ENCODE results near the gene TRAPPC3. TPM values are rescaled to one million over a fixed set of nuclear protein-coding genes. Genes with fewer than 3 reads are reported as not detected.

TRAPPC3 gene
- total and polyA plus RNA-seq, 2 experiments from 2014 or later: 45.6 to 55.9 TPM

GRCh38 chr1:36165145-36165544 lies 15.9 kb upstream of the TRAPPC3 start (continued):
- TF ChIP-seq, protein P1, sequence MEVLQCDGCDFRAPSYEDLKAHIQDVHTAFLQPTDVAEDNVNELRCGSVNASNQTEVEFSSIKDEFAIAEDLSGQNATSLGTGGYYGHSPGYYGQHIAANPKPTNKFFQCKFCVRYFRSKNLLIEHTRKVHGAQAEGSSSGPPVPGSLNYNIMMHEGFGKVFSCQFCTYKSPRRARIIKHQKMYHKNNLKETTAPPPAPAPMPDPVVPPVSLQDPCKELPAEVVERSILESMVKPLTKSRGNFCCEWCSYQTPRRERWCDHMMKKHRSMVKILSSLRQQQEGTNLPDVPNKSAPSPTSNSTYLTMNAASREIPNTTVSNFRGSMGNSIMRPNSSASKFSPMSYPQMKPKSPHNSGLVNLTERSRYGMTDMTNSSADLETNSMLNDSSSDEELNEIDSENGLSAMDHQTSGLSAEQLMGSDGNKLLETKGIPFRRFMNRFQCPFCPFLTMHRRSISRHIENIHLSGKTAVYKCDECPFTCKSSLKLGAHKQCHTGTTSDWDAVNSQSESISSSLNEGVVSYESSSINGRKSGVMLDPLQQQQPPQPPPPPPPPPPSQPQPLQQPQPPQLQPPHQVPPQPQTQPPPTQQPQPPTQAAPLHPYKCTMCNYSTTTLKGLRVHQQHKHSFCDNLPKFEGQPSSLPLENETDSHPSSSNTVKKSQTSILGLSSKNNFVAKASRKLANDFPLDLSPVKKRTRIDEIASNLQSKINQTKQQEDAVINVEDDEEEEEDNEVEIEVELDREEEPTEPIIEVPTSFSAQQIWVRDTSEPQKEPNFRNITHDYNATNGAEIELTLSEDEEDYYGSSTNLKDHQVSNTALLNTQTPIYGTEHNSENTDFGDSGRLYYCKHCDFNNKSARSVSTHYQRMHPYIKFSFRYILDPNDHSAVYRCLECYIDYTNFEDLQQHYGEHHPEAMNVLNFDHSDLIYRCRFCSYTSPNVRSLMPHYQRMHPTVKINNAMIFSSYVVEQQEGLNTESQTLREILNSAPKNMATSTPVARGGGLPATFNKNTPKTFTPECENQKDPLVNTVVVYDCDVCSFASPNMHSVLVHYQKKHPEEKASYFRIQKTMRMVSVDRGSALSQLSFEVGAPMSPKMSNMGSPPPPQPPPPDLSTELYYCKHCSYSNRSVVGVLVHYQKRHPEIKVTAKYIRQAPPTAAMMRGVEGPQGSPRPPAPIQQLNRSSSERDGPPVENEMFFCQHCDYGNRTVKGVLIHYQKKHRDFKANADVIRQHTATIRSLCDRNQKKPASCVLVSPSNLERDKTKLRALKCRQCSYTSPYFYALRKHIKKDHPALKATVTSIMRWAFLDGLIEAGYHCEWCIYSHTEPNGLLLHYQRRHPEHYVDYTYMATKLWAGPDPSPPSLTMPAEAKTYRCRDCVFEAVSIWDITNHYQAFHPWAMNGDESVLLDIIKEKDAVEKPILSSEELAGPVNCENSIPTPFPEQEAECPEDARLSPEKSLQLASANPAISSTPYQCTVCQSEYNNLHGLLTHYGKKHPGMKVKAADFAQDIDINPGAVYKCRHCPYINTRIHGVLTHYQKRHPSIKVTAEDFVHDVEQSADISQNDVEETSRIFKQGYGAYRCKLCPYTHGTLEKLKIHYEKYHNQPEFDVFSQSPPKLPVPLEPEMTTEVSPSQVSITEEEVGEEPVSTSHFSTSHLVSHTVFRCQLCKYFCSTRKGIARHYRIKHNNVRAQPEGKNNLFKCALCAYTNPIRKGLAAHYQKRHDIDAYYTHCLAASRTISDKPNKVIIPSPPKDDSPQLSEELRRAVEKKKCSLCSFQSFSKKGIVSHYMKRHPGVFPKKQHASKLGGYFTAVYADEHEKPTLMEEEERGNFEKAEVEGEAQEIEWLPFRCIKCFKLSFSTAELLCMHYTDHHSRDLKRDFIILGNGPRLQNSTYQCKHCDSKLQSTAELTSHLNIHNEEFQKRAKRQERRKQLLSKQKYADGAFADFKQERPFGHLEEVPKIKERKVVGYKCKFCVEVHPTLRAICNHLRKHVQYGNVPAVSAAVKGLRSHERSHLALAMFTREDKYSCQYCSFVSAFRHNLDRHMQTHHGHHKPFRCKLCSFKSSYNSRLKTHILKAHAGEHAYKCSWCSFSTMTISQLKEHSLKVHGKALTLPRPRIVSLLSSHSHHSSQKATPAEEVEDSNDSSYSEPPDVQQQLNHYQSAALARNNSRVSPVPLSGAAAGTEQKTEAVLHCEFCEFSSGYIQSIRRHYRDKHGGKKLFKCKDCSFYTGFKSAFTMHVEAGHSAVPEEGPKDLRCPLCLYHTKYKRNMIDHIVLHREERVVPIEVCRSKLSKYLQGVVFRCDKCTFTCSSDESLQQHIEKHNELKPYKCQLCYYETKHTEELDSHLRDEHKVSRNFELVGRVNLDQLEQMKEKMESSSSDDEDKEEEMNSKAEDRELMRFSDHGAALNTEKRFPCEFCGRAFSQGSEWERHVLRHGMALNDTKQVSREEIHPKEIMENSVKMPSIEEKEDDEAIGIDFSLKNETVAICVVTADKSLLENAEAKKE (CRISPR knock-in tag; IDR thresholded peaks at IDR 0.05): no peak
- TF ChIP-seq, protein P2, sequence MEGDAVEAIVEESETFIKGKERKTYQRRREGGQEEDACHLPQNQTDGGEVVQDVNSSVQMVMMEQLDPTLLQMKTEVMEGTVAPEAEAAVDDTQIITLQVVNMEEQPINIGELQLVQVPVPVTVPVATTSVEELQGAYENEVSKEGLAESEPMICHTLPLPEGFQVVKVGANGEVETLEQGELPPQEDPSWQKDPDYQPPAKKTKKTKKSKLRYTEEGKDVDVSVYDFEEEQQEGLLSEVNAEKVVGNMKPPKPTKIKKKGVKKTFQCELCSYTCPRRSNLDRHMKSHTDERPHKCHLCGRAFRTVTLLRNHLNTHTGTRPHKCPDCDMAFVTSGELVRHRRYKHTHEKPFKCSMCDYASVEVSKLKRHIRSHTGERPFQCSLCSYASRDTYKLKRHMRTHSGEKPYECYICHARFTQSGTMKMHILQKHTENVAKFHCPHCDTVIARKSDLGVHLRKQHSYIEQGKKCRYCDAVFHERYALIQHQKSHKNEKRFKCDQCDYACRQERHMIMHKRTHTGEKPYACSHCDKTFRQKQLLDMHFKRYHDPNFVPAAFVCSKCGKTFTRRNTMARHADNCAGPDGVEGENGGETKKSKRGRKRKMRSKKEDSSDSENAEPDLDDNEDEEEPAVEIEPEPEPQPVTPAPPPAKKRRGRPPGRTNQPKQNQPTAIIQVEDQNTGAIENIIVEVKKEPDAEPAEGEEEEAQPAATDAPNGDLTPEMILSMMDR (conservative IDR thresholded peaks at IDR 0.05; ENCODE audit: low read depth in 2 of 2): no peak
- TF ChIP-seq JUNB (IDR thresholded peaks at IDR 0.05; ENCODE audit: unreplicated experiment) (no peak), EZH2 (IDR thresholded peaks at IDR 0.05; ENCODE audit: low read depth, unreplicated experiment) (no peak), ZNF331 (CRISPR knock-in tag; IDR thresholded peaks at IDR 0.05; ENCODE audit: low read depth) (no peak), STAT1 (IDR thresholded peaks at IDR 0.05; ENCODE audit: unreplicated experiment) (no peak), NANOG (IDR thresholded peaks at IDR 0.05; ENCODE audit: borderline replicate concordance) (no peak)
- TF ChIP-seq, protein P3, sequence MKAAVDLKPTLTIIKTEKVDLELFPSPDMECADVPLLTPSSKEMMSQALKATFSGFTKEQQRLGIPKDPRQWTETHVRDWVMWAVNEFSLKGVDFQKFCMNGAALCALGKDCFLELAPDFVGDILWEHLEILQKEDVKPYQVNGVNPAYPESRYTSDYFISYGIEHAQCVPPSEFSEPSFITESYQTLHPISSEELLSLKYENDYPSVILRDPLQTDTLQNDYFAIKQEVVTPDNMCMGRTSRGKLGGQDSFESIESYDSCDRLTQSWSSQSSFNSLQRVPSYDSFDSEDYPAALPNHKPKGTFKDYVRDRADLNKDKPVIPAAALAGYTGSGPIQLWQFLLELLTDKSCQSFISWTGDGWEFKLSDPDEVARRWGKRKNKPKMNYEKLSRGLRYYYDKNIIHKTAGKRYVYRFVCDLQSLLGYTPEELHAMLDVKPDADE (IDR thresholded peaks at IDR 0.05): no peak
